GM12878 (cell line): ENCODE results near the gene DNAJB2. TPM values are rescaled to one million over a fixed set of nuclear protein-coding genes. Genes with fewer than 3 reads are reported as not detected.

Experiments used
- ATAC-seq: fragments of 200-7000 bp; cut with Tn5 transposase; 3 replicates; pipeline ENCODE4 v1.9.1; 2020; ENCODE audit warnings: mild to moderate bottlenecking, moderate library complexity
- BruUV-seq: library from RNA; stranded (reverse); fragments of 400-500 nt; replicated peaks from 2 replicates; lab custom pipeline; 2021; lab: Mats Ljungman, UMichigan
- CTCF ChIA-PET: fragments of 300-600 bp; sonication (Branson Sonifier 250); formaldehyde crosslinking; extraction: SDS; loops from one replicate; lab custom pipeline; 2021; ENCODE audit warnings: inconsistent platforms; lab: Yijun Ruan, JAX
- POLR2A ChIA-PET: fragments of 350-600 bp; formaldehyde crosslinking; extraction: SDS; loops from one replicate; lab custom pipeline; 2021; ENCODE audit warnings: inconsistent platforms; lab: Charles Lee
- RAD21 ChIA-PET: fragments of 300-600 bp; sonication (Branson Sonifier 250); formaldehyde crosslinking; loops from one replicate; lab custom pipeline; 2023; ENCODE audit warnings: antibody characterized with exemption; ENCODE audit not compliant: unreplicated experiment; lab: Charles Lee
- SMC1A ChIA-PET: fragments of 300-600 bp; sonication (Branson Sonifier 250); formaldehyde crosslinking; loops from one replicate; lab custom pipeline; 2023; ENCODE audit not compliant: unreplicated experiment, uncharacterized antibody; lab: Charles Lee
- DNase-seq: peaks from one replicate; pipeline ENCODE4 v3.0.0-alpha.2; 2011; ENCODE audit warnings: low read depth, low spot score
- FAIRE-seq: peaks from 3 replicates; lab custom pipeline; 2011; peaks lifted over from hg19 to GRCh38; lab: Jason Lieb, UNC
- H2AFZ ChIP-seq: 2 replicates; pipeline ENCODE4 v1.6.0; 2011; ENCODE audit warnings: low read depth, low read length, control low read depth; ENCODE audit not compliant: control insufficient read depth
- H3K27ac ChIP-seq: 2 replicates; pipeline ENCODE4 v1.5.1; 2011; ENCODE audit warnings: control low read depth; ENCODE audit not compliant: control insufficient read depth, insufficient read depth
- H3K27me3 ChIP-seq, 2 experiments: replicated peaks in 1 of 2; 2 replicates each; pipeline versions ENCODE4 v1.6.0 to v1.6.1; 2011; ENCODE audit warnings: low read length in 1 of 2; ENCODE audit not compliant: control insufficient read depth in 2 of 2, insufficient read depth in 2 of 2
- H3K36me3 ChIP-seq, 2 experiments: 2 replicates each; pipeline ENCODE4 v1.5.1; 2011; ENCODE audit warnings: low read length in 1 of 2; ENCODE audit not compliant: control insufficient read depth in 2 of 2, insufficient read depth in 2 of 2
- H3K4me1 ChIP-seq: 2 replicates; pipeline ENCODE4 v1.6.1; 2011; ENCODE audit warnings: mild to moderate bottlenecking, low read length, moderate library complexity, mixed read lengths; ENCODE audit not compliant: control insufficient read depth, insufficient read depth
- H3K4me2 ChIP-seq: 2 replicates; pipeline ENCODE4 v1.6.0; 2011; ENCODE audit warnings: control low read depth; ENCODE audit not compliant: control insufficient read depth, insufficient read depth
- H3K4me3 ChIP-seq: fragments of 200-600 bp; sonication (generic); 2 replicates; pipeline ENCODE4 v1.5.1; 2016
- H3K79me2 ChIP-seq: 2 replicates; pipeline ENCODE4 v1.6.0; 2011; ENCODE audit warnings: low read length; ENCODE audit not compliant: control insufficient read depth, insufficient read depth
- H3K9ac ChIP-seq: 2 replicates; pipeline ENCODE4 v1.8.0; 2011; ENCODE audit warnings: low read length, control low read depth, mixed read lengths; ENCODE audit not compliant: control insufficient read depth, insufficient read depth
- H3K9me3 ChIP-seq: replicated peaks from 3 replicates; pipeline ENCODE4 v1.5.1; 2011; ENCODE audit warnings: mild to moderate bottlenecking, low read length; ENCODE audit not compliant: control insufficient read depth, insufficient read depth
- H4K20me1 ChIP-seq: 2 replicates; pipeline ENCODE4 v1.6.0; 2011; ENCODE audit not compliant: control insufficient read depth, insufficient read depth
- BMI1 ChIP-seq: fragments of 450-650 bp; IDR thresholded peaks from 2 replicates; pipeline ENCODE4 v1.6.1; 2016; ENCODE audit warnings: mild to moderate bottlenecking, moderate library complexity, borderline replicate concordance
- CBFB ChIP-seq: IDR thresholded peaks from 2 replicates; pipeline ENCODE4 v1.6.1; 2016; ENCODE audit warnings: antibody characterized with exemption, low read depth
- GATAD2B ChIP-seq: fragments of 450-650 bp; conservative IDR thresholded peaks from 2 replicates; pipeline ENCODE4 v1.6.1; 2017; ENCODE audit warnings: low read depth, mild to moderate bottlenecking, moderate library complexity
- MXI1 ChIP-seq: fragments of 150-350 bp; IDR thresholded peaks from 2 replicates; pipeline ENCODE4 v1.6.1; 2011; ENCODE audit warnings: low read depth, mild to moderate bottlenecking, inconsistent platforms, low read length, improper control_type of control experiment
- NFXL1 ChIP-seq: fragments of 450-650 bp; IDR thresholded peaks from 2 replicates; pipeline ENCODE4 v1.6.1; 2017; ENCODE audit warnings: antibody characterized with exemption, mild to moderate bottlenecking, borderline replicate concordance
- NR2F1 ChIP-seq: fragments of 450-650 bp; conservative IDR thresholded peaks from 2 replicates; pipeline ENCODE4 v1.6.1; 2017; ENCODE audit warnings: mild to moderate bottlenecking
- RB1 ChIP-seq: fragments of 450-650 bp; formaldehyde crosslinking; IDR thresholded peaks from 2 replicates; pipeline ENCODE4 v1.6.1; 2017; ENCODE audit warnings: mild to moderate bottlenecking, borderline replicate concordance
- SUZ12 ChIP-seq: fragments of 200-600 bp; sonication (generic); IDR thresholded peaks from one replicate; pipeline ENCODE4 v1.6.1; 2018; ENCODE audit warnings: antibody characterized with exemption, mild to moderate bottlenecking; ENCODE audit not compliant: unreplicated experiment
- TCF7 ChIP-seq: IDR thresholded peaks from 2 replicates; pipeline ENCODE4 v1.6.1; 2014; ENCODE audit warnings: antibody characterized with exemption, borderline replicate concordance
- WRNIP1 ChIP-seq: IDR thresholded peaks from 2 replicates; pipeline ENCODE4 v1.6.1; 2011; ENCODE audit warnings: low read depth, low read length, improper control_type of control experiment, borderline replicate concordance
- ZNF207 ChIP-seq: fragments of 450-650 bp; IDR thresholded peaks from 2 replicates; pipeline ENCODE4 v1.6.1; 2014; ENCODE audit warnings: antibody characterized with exemption, mild to moderate bottlenecking, borderline replicate concordance
- ZSCAN29 ChIP-seq: fragments of 450-650 bp; IDR thresholded peaks from 2 replicates; pipeline ENCODE4 v1.6.1; 2017; ENCODE audit warnings: mild to moderate bottlenecking, moderate library complexity
- WGBS: methylation state at CpG from one replicate; pipeline ENCODE4 v1.1.6; 2016; ENCODE audit warnings: low lambda C conversion rate; ENCODE audit not compliant: insufficient replicate concordance, insufficient coverage; ENCODE audit errors: missing lambda C conversion rate; 5-methylcytosine and 5-hydroxymethylcytosine counted together
- in situ Hi-C: fragments of 300-500 bp; cut with MboI; formaldehyde crosslinking; loops from 9 replicates; pipeline ENCODE4 v1.14.3; 2018; ENCODE audit warnings: mixed read lengths
- intact Hi-C: fragments of 100-400 bp; cut with micrococcal nuclease; formaldehyde crosslinking; loops from one replicate; pipeline ENCODE4 v1.14.2; 2022; ENCODE audit not compliant: unreplicated experiment
- polyA plus RNA-seq, 11 experiments: library from polyadenylated mRNA; depleted of rRNA in 4 of 11; unstranded in 6 of 11; stranded (reverse) in 5 of 11; fragments of >200 nt; fragmentation: Nextera tagmentation in 4 of 11; fragmentation: Illumina TruSeq in 1 of 11; extraction: Ambion mirVana in 4 of 11; extraction: Trizol in 1 of 11; gene quantifications; 1 replicate in 1 of 11; 2 replicates in 10 of 11; pipeline versions ENCODE4 v1.2.1 to v1.2.3, GENCODE V29; 2011 to 2016; ENCODE audit warnings: inconsistent platforms in 2 of 11, missing spikeins in 2 of 11, low read depth in 1 of 11
- total RNA-seq, 4 experiments: library from RNA; depleted of rRNA in 3 of 4; stranded (reverse); fragments of >200 nt in 3 of 4; fragmentation: Illumina TruSeq in 1 of 4; extraction: Trizol in 1 of 4; gene quantifications; 2 replicates each; pipeline versions ENCODE4 v1.2.1 to v1.2.3, GENCODE V29; 2013 to 2021
- TF ChIP-seq, protein P1 (sequence below): IDR thresholded peaks from 2 replicates; pipeline ENCODE4 v1.6.1; 2011; ENCODE audit warnings: low read depth, mild to moderate bottlenecking, low read length, moderate library complexity, borderline replicate concordance; ENCODE audit errors: extremely low read depth
- TF ChIP-seq, protein P2 (sequence below): fragments of 450-650 bp; formaldehyde crosslinking; IDR thresholded peaks from 2 replicates; pipeline ENCODE4 v1.4.0; 2022; ENCODE audit warnings: mild to moderate bottlenecking, moderate library complexity
- TF ChIP-seq, protein P3 (sequence below): IDR thresholded peaks from 2 replicates; pipeline ENCODE4 v1.6.1; 2011; ENCODE audit warnings: low read depth, low read length, improper control_type of control experiment, borderline replicate concordance
- TF ChIP-seq, protein P4 (sequence below): fragments of 150-350 bp; IDR thresholded peaks from 2 replicates; pipeline ENCODE4 v1.6.1; 2014; ENCODE audit warnings: mild to moderate bottlenecking, low read depth, low read length

Gene DNAJB2
- total and polyA plus RNA-seq, 10 of the 15 experiments (the other 5 are each of a cell fraction or from before 2014, with no cell fraction given) = 0.26 to 36.5 (median 12.5) TPM

DNA sequence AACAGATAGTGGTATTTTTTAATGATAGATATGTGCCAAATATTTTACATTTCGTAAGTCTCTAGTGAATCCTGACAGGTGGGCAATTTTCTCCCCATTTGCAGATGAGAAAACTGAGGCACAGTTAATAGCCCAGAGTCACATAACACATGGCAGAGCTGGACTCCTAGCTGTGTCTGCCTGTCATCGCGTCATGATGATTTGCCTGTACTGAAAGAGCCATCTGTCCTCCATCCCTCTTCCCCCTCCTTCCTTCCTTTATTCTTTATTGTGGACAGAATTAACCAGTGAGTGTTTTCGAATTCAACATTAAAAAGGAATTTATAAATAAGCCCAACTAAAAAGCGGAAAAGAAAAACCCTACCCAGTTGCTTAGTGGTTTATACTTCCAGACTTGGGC, 3.2 kb downstream of the DNAJB2 start (continued):
- TF ChIP-seq BMI1 (no peak), CBFB (no peak)
- TF ChIP-seq, protein P1, sequence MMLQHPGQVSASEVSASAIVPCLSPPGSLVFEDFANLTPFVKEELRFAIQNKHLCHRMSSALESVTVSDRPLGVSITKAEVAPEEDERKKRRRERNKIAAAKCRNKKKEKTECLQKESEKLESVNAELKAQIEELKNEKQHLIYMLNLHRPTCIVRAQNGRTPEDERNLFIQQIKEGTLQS = no peak
- TF ChIP-seq, protein P2, sequence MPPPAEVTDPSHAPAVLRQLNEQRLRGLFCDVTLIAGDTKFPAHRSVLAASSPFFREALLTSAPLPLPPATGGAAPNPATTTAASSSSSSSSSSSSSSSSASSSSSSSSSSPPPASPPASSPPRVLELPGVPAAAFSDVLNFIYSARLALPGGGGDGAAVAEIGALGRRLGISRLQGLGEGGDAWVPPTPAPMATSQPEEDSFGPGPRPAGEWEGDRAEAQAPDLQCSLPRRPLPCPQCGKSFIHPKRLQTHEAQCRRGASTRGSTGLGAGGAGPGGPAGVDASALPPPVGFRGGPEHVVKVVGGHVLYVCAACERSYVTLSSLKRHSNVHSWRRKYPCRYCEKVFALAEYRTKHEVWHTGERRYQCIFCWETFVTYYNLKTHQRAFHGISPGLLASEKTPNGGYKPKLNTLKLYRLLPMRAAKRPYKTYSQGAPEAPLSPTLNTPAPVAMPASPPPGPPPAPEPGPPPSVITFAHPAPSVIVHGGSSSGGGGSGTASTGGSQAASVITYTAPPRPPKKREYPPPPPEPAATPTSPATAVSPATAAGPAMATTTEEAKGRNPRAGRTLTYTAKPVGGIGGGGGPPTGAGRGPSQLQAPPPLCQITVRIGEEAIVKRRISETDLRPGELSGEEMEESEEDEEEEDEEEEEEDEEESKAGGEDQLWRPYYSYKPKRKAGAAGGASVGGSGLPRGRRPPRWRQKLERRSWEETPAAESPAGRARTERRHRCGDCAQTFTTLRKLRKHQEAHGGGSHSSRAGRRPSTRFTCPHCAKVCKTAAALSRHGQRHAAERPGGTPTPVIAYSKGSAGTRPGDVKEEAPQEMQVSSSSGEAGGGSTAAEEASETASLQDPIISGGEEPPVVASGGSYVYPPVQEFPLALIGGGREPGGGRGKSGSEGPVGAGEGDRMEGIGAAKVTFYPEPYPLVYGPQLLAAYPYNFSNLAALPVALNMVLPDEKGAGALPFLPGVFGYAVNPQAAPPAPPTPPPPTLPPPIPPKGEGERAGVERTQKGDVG = no peak
- TF ChIP-seq, all 136 proteins: peak for 0

DNA sequence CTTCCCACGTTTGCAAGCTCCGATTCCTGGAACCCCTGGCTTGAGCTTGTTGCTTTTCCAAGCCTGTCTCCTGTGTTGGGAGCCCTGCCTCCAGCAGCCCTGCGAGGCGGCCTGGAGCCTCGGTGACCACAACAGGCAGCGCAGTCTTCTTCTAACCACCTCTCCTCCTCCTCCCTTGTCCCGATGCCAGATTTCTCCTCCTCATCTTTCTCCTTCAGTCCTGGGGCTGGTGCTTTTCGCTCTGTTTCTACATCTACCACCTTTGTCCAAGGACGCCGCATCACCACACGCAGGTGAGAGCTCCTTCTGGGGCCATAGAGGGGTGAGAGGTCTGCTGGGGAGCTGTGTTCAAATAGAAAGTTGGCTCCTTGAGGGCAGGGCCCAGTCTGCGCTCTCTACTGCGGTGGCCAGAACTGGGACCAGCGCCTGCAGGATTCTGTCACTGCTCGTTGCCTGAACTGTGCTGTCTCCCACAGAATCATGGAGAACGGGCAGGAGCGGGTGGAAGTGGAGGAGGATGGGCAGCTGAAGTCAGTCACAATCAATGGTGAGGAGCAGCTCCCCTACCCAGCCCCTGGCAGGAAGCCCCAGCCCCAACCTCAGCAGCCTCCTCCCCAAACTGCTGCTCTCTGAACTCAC, 3.9 kb downstream of the DNAJB2 start:
- no peak overlapping the region for H3K4me2 ChIP-seq
- intact Hi-C loops (no loop called here), in situ Hi-C loops (no loop called here)
- ChIA-PET CTCF (interaction anchor here (1.1 to 13.5 kb wide), 3 partner anchors 10 to 124 kb away, joined by 3 to 257 read pairs (median 6); no protein-coding TSS in a partner anchor), SMC1A (interaction anchor here (0.7 to 8.8 kb wide), 2 partner anchors 10 to 53 kb away, joined by 3 to 96 read pairs; partner anchors contain the start of genes ANKZF1 and ATG9A), RAD21 (no interaction called here), POLR2A (no interaction called here)
- H2AFZ ChIP-seq = no peak overlapping the region
- H3K9ac ChIP-seq = no peak overlapping the region
- no peaks in the 10 kb centered on the region; a peak in 1 of 4 replicates for H3K36me3 ChIP-seq
- no peak for ATAC-seq
- no peaks in the 10 kb centered on the region for H4K20me1 ChIP-seq
- BruUV-seq = no TSS peak
- no peaks in the 10 kb centered on the region for H3K27me3 ChIP-seq
- H3K79me2 ChIP-seq = peaks cover 6% of the 10 kb centered on the region
- no peak overlapping the region for H3K4me3 ChIP-seq
- no peak for DNase-seq
- peaks cover 20% of the 10 kb centered on the region for H3K4me1 ChIP-seq
- no peak for FAIRE-seq
- no peaks in the 10 kb centered on the region for H3K9me3 ChIP-seq
- no peak overlapping the region for H3K27ac ChIP-seq
- WGBS = 94% methylated on average over 12 of the region's 17 CpGs
- TF ChIP-seq RB1 = no peak
- TF ChIP-seq TCF7 = no peak
- TF ChIP-seq ZNF207 = no peak
- TF ChIP-seq MXI1 = no peak
- TF ChIP-seq NR2F1 = no peak
- TF ChIP-seq NFXL1 = no peak
- TF ChIP-seq, protein P3, sequence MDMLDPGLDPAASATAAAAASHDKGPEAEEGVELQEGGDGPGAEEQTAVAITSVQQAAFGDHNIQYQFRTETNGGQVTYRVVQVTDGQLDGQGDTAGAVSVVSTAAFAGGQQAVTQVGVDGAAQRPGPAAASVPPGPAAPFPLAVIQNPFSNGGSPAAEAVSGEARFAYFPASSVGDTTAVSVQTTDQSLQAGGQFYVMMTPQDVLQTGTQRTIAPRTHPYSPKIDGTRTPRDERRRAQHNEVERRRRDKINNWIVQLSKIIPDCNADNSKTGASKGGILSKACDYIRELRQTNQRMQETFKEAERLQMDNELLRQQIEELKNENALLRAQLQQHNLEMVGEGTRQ = no peak
- TF ChIP-seq ZSCAN29 = no peak
- TF ChIP-seq SUZ12 = no peak
- TF ChIP-seq, protein P4, sequence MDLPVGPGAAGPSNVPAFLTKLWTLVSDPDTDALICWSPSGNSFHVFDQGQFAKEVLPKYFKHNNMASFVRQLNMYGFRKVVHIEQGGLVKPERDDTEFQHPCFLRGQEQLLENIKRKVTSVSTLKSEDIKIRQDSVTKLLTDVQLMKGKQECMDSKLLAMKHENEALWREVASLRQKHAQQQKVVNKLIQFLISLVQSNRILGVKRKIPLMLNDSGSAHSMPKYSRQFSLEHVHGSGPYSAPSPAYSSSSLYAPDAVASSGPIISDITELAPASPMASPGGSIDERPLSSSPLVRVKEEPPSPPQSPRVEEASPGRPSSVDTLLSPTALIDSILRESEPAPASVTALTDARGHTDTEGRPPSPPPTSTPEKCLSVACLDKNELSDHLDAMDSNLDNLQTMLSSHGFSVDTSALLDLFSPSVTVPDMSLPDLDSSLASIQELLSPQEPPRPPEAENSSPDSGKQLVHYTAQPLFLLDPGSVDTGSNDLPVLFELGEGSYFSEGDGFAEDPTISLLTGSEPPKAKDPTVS = no peak
- TF ChIP-seq GATAD2B = no peak
- no peak for TF ChIP-seq WRNIP1
